Epithelial cell of prostate (primary cell): Measurements from ENCODE around the gene UBE2L3.
"Not testable (repeated sequence)": the region's sequence is repeated elsewhere in the genome, so short reads cannot be mapped to it uniquely, and the experiment has no call there.

Experiments used
- DNase-seq: peaks from one replicate; pipeline ENCODE4 v3.0.0-alpha.2; 2011; ENCODE audit warnings: low read depth, low spot score
- H3K27ac ChIP-seq: fragments of 450-650 bp; 2 replicates; pipeline ENCODE4 v1.5.1; 2017; ENCODE audit warnings: mild to moderate bottlenecking

Gene UBE2L3

GRCh38 chr22:21624880-21625791 is 57.6 kb downstream of the UBE2L3 start:
- no peak for DNase-seq
- peak overlapping the region; percentile 10 for H3K27ac ChIP-seq

DNA sequence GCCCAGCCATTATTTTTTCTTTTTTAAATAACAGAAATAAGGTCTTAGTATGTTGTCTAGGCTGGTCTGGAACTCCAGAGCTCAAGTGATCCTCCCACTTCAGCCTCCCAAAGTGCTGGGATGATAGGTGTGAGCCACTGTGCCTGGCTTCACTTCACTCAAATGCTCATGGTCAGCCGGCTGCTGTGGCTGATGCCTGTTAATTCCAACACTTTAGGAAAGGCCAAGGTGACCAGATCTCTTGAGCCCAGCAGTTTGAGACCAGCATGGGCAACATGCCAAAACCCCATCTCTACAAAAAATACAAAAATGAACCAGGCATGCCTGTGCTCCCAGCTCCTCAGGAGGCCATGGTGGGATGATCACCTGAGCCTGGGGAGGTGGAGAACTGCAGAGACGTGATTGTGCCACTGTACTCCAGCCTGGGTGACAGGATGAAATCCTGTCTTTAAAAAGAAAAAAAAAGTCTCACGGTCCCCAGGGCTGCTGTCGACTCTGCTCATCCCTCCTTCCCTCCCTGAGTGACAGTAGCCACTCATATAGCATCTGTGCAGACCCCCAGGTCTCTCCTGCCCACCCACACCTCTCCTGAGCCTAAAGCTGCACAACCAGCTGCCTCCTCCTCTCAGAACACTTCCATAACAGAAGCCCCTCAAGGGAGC is 58.7 kb downstream of the UBE2L3 start:
- H3K27ac ChIP-seq, result no peak overlapping the region
- no peak for DNase-seq

- H3K27ac ChIP-seq, result no peak overlapping the region
- no peak for DNase-seq
Observed at GRCh38 chr22:21626735-21627469, 59.4 kb downstream of the UBE2L3 start.

- no peak for DNase-seq
Observed at GRCh38 chr22:21628386-21629254, 61.1 kb downstream of the UBE2L3 start.

DNA sequence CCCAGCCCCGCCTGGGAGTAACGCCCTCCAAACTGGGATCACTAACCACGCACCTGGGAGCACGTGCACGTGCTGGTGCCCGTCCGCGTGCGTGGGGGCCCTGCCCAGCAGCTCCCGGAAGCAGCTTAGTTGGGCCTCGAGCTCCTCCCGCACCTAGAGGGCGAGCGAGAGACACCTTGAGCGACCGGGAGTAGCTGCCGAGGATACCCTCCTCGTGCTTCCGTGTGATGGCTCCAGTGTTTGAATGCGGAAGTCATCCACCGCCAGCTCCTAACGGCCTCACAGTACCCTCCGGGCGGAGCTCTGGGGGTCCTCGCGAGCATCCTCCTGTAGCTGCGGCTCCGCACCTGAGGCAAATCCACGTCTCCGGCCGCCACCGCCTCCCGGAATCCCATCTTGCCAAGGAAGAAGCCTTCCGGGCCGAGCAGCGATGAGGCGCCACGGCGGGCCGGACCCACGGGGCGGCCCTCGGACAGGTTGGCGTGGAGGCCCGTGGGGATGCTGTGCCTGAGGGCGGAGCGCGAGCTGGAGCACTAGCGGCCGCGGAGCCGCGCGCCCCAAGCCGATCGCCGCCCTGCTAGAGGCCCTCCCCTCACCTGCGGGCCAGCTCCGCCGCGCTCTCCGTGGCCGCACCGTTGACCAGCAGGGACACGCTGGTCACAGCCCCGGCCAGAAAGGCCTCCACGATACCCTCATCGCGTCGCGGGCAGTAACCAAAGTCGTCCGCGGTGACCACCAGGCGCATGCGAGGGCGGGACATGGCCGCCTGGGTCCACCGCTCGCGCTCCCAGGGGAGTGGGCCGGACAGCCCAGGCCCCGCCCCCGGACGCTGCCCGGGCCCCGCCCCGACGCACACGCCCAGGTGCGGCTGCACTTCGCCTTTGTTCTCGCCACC is 62.0 kb downstream of the UBE2L3 start, which contains the start of gene YDJC:
TSS of gene YDJC (minus strand) at position 768 of the 895 bp plus-strand sequence. CDS start at position 760, 8 bp downstream.
- peak; percentile 74 for DNase-seq
- H3K27ac ChIP-seq, result peak within 1 kb of the TSS; percentile 73

More at GRCh38 chr22:21628386-21629254, 61.1 kb downstream of the UBE2L3 start:
- H3K27ac ChIP-seq, result peak overlapping the region; percentile 73

GRCh38 chr22:21631025-21631424 is 63.5 kb downstream of the UBE2L3 start:
- no peak overlapping the region for H3K27ac ChIP-seq
- DNase-seq, result no peak

- DNase-seq, result no peak
- H3K27ac ChIP-seq, result no peak within 1 kb of the TSS
Observed at GRCh38 chr22:21632237-21632895, 64.9 kb downstream of the UBE2L3 start, which contains the start of gene CCDC116. CCDC116 (plus strand) TSS chr22:21632760; CDS start chr22:21633182, 422 bp downstream.

- no peak overlapping the region for H3K27ac ChIP-seq
- no peak for DNase-seq
Observed at GRCh38 chr22:21632931-21633330, 65.4 kb downstream of the UBE2L3 start.

DNA sequence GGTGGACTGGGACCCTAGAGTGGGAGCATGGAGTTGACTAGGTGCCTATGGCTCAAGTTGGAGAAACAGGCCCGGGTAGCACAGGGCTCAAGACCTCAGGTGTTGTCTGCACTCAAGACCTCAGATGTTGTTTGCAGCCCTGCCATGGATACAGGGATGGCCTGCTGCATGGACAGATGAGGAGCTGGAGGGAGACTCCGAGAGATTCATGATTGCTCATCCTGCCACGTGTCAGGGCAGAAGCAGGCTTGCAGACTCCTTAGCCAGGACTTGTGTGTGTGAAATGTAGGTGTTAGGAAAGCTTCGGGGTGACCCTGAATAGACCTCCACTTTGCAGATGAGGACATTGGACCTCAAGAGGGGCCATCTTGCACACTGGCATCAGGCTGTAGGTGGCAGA is 66.0 kb downstream of the UBE2L3 start:
- H3K27ac ChIP-seq, result no peak overlapping the region
- DNase-seq, result no peak

- H3K27ac ChIP-seq, result no peak overlapping the region
- DNase-seq, result no peak
Observed at GRCh38 chr22:21634081-21634480, 66.6 kb downstream of the UBE2L3 start.

DNA sequence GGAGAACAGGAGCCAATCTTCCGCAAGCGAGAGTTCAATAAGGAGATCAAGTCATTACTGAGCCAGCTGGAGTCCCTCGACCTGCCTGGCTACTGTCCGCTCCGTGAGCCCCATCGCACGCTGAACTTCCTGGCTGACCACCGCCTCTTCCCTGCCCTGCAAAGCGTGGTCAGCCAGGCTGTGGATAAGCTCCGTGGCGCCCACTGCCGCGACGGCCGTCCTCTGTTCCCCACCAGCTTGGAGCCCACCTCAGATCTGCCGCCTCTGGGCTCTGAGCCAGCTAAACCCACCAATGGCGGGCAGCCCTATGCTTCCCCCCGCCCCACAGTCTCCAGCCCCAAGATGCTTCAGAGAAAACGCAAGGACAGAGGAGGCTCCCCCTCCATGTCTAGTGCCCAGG is 67.3 kb downstream of the UBE2L3 start:
- no peak overlapping the region for H3K27ac ChIP-seq
- DNase-seq, result no peak

GRCh38 chr22:21635771-21636510 is 68.4 kb downstream of the UBE2L3 start:
- DNase-seq, result no peak
- H3K27ac ChIP-seq, result no peak overlapping the region

- H3K27ac ChIP-seq, result no peak overlapping the region
- DNase-seq, result no peak
Observed at GRCh38 chr22:21636629-21637218, 69.2 kb downstream of the UBE2L3 start.

- not testable (repeated sequence) for DNase-seq, H3K27ac ChIP-seq
Observed at GRCh38 chr22:21637450-21637849, 69.9 kb downstream of the UBE2L3 start.

DNA sequence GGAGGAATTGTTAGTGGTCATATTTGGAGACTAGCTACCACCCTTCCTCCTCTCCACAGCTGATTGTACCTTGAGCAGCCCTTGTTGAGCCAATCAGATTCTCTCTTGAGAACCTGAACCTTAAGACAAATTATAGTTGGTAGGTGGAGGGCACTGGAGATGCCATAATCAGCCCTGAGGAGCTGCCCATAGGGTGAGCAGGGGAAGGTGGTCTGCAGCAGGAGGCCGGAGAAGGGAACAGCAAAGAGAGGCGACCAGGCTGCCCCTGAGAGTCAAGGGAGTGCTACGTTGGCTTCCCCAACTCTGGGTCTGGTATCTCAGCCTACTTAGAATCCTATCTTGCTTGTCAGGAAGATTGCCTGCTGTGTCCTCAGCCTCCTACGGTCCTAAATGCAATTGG is 71.8 kb downstream of the UBE2L3 start:
- DNase-seq, result no peak
- H3K27ac ChIP-seq, result no peak overlapping the region

- no peak overlapping the region for H3K27ac ChIP-seq
- no peak for DNase-seq
Observed at GRCh38 chr22:21640810-21641209, 73.3 kb downstream of the UBE2L3 start.

- H3K27ac ChIP-seq, result no peak overlapping the region
- no peak for DNase-seq
Observed at GRCh38 chr22:21641417-21641788, 73.9 kb downstream of the UBE2L3 start.
